NT2/D1 (cell line): ENCODE results near the gene MKRN2OS.

Experiments used
- SUZ12 ChIP-seq: IDR thresholded peaks from 2 replicates; pipeline ENCODE4 v1.6.1; 2011; ENCODE audit not compliant: insufficient read length, insufficient read depth; ENCODE audit errors: extremely low read depth
- YY1 ChIP-seq: IDR thresholded peaks from 2 replicates; pipeline ENCODE4 v1.6.1; 2011; ENCODE audit not compliant: insufficient read length, insufficient read depth
- ZNF274 ChIP-seq: IDR thresholded peaks from 2 replicates; pipeline ENCODE4 v1.6.1; 2011; ENCODE audit warnings: mild to moderate bottlenecking, low read depth, low read length

DNA sequence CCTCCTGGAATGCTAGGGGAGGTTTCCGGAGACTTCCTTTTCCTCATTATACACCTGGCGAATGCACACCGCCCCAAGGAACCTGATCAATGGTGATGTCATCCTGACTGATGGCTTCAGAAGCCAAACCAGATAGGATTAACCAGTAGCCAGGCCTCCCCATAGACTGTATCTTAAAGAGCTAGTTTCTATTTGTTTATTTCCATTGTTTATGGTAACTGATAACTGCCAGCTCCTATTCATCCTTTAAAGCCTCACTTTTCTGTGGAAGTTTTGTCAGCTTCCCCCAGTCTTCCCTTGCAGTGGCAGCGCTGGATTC lies at the start of gene MKRN2OS:
- TF ChIP-seq ZNF274, result no peak
- no peak for TF ChIP-seq YY1
- no peak for TF ChIP-seq SUZ12
